GM19395 (cell line): ENCODE data around the gene GRID1.

Source experiments
- ATAC-seq: cut with Tn5 transposase; IDR thresholded peaks from one replicate; pipeline ENCODE4 v1.9.1; 2021; ENCODE audit warnings: mild to moderate bottlenecking, moderate library complexity; ENCODE audit not compliant: unreplicated experiment

Gene GRID1

DNA sequence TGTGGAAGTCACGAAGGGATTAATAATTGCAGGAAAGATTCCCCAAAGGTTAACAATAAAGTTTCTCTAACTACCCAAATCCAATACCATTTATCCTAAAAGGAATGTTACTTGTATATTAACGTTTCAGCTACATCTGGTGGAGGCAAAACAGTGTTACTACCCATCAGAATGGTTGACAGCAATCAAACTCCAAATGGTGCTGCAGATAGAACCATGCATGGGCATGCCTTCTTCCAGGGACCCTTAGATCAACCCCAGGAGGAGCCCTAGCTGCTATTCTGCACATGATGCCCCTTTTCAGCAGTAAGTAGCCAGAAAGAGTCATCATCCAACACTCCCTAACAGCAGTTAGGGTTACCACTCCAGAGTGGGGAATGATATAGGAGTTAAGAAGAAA is 336.3 kb downstream of the GRID1 start:
- no peak for ATAC-seq

DNA sequence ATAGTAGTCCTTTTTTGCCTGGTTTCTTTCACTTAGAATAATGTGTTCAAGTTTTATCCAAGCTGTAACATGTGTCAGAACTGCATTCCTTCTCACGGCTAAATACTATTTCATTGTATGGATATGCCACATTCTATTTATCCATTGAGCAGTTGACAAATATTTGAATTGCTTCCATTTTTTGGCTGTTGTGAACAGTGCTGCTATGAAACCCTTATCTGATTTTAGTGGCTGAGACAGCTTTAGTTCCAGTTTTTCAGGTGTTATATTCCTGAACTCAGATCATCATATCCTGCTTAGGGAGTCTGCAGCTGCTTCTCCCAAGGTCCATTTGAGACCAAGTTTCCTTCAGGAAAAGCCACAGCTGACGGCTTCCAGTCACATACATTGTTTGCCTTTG is 339.2 kb downstream of the GRID1 start:
- no peak for ATAC-seq

DNA sequence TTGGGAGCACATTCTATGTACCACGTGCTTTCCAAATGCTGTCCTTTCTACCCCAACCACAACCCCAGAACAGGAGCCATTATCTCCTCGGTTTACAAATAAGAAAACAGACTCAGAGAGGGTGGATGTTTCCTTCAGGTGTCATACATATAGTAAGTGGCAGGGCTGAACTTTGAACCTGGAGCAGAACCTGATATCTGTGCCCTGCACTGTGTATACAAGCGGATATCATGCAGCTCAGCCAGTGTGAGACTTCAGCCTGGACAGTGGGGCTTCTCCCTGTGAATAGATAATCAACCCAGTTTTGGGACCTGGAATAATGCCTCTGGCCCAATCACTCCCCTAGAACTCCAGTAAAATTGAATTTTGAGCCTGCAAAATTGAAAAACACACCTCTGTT is 341.1 kb downstream of the GRID1 start:
- ATAC-seq: no peak

DNA sequence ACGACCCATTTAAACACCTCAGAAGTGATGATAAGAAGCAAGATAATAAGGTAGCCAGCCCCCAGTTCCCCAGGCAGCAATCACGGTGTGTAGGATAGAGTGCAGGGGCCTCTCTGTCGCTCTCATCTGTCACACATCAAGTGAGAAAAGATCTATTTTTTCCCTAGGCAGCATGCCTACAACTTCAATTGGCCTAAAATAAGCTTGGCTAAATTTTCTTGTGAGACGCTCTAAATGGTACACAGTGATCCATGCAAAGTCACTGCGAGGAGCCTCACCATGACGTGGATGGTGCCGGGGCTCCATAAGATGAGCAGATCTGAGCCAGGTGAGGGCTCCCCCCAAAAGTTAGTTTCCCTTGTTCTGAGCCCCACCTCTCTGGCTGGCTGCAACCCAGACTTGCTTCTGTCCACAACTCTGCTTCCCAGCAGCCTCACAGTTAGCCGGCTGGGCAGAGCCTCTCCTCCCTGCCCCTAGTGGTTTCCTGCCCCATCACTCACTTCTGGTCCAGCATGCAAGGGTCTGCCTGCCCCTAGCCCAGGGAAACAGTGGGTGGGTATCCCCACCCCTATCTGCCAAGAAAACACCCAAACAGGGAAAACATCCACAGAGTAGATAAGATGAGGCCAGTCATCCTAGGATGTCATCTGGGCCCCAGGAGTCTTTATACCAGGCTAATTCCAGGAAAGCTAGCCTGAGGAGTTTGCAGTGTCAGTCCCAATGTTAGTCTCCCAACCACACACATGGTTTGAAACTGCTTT is 342.1 kb downstream of the GRID1 start:
- no peak for ATAC-seq

- ATAC-seq: no peak
Measured at GRCh38 chr10:86023931-86024280, 342.7 kb downstream of the GRID1 start.

DNA sequence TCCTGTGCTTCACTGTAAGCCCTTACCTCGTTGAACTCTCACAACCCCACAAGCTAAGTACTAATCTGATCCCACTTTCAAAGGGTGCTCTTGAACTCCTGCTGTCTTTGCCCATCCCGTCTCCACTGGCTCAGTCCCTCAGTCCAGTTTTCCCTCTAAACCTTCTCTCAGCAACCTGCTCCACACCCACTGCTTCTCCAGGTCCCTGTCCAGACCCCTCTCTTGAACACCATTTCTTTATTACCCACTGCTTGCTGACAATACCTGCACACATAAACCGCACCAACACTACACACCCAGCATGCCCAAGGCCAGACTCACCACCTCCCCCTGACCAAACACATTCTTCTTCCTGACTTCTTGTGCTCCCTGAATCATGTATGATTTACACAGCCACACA is 343.3 kb downstream of the GRID1 start:
- no peak for ATAC-seq

DNA sequence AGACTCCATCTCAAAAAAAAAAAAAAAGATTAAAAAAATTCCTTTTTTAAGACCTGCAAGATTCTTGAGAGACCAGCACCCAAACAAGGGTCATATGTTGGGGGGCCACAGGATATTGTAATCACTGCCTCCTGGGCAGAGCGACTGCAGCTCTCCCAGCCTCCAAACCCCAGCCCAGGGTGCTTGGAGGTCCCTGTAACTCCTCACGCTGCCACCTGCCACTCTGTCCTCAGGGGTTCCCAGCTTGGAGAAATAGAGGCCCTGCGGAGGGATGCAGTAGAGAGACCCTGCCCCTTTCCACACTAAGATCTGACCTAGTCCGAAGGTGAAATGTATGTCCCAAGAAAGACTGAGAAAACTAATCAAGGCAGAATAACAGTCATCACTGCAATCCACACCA is 343.7 kb downstream of the GRID1 start:
- ATAC-seq: no peak

DNA sequence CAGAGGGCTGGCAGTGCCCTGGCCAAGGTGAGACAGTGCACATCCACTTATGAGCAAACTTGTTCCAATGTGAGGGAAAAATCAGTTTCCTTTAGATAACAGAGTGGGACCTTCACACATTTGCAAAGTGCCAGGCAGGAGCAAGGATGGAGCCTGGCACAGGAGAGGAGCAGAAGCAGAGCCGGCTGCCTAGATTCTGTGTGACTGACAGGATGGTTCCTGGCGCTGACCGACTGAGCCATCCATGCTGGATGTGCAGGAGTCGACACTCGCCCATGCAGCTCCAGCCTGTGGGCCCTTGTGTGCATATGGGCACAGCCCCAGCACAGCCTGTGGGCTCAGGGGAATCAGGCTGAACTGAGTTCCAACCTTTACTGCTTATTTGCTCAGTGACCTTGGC is 346.5 kb downstream of the GRID1 start:
- no peak for ATAC-seq

DNA sequence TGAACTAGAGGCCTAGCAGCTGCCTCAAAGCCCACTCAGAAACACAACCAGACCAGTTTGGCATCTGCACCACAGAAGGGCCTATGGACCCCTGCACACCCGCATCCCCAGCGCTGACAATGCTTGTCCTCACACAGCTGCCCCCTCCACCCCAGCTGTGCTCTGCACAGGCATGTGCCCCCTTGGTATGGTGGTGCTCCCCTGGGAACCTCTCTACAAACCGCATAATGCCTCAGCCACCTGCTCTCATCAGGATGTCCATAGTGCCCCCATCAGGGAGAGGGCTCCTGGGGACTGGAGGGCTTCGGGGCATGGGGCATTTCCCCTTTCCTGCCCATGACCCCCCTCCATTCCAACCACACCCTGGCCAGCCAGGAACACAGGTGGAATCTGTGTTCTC is 347.5 kb downstream of the GRID1 start:
- no peak for ATAC-seq

GRCh38 chr10:86018735-86019058 is 347.9 kb downstream of the GRID1 start:
- ATAC-seq: no peak

- no peak for ATAC-seq
Measured at GRCh38 chr10:86017841-86018734, 348.5 kb downstream of the GRID1 start.

DNA sequence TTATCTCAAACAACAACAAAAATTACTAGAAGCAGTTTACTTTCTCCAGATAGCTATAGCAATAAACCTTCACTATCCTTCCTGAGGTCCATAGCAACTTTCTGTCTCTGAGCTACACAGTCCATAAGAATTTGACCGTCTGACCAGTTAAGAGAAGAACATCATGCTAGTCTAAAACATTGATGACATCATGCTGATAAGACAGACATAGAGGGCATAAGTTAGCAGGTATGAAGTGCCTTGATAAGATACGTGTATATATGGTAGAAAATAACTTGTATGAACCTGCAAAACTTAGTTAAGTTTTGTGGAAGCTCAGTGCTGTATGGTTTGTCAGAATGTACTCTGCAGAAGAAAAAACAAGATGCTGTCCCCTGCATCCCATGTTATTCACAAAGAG is 353.0 kb downstream of the GRID1 start:
- ATAC-seq: no peak

DNA sequence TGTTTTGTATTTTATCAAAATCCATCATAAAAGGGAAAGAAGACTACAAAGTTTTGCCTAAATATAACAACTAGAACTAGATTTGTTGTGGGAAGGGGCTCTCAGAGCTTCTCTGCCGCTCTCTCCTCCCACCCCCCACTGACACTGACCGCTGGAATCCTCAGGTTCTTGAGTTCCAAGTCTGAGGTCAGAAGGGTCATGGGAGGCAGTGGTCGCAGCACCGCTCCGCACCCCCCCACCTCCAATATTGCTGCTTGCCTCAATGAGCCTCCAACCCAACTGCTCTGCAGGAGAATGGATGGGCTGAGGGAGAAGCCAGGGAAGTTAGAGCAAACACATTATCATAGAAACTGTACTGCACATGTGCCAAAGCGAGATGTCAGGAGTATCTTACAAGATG is 359.4 kb downstream of the GRID1 start:
- ATAC-seq: no peak

DNA sequence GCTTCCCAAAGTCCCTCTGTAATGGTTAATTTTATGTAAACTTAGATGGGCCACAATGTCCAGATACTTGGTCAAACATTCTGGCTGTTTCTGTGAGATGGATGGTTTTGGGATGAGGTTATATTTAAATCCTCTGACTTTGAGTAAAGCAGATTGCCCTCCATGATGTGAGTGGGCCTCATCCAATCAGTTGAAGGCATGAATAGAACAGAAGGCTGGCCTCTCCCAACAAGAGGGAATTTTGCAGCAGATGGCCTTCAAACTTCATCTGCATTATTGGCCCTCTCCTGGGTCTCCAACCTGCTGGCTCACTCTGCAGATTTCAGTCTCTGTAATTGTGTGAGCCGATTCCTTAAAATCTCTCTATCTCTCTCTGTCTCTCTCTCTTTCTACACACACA is 362.3 kb downstream of the GRID1 start:
- no peak for ATAC-seq

DNA sequence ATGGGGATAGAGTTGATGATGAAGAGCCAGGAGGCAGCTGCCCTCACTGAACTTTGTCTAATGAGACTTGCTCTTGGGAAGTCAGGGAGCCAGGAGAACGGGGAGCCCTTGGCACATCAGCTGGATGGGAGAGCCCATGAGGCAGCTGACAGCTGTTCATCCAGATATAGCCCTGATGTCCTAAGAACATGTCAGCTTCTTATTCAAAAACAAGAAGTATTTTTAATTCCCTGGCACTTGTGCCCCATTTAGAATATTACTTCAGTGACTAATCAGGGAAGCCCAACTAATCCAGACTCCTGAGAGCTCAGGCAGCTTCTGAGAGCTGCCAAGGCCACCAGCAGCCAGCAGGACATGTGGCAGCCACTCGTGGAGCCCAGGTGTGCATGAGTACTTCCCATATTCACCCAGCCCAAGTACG is 363.4 kb downstream of the GRID1 start:
- ATAC-seq: no peak

DNA sequence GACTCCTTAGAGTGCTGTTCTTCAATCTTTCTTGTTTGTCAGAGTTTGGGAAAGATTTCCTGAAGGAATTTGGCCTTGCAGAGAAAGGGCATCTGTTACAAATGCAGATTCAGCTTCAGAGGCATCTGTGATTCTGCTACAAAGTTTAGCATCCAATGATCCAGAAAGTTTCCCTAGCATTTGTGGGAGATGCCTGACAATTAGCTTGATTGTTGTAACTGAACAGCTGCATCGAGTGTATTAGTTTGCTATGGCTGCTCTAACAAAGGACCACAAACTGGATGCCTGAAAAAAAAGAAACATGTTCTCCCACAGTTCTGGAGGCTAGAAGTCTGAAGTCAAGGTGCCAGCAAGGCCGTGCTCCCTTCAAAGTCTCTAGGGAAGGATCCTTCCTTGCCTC is 365.1 kb downstream of the GRID1 start:
- no peak for ATAC-seq

GRCh38 chr10:85997544-85997943 is 369.1 kb downstream of the GRID1 start:
- no peak for ATAC-seq

DNA sequence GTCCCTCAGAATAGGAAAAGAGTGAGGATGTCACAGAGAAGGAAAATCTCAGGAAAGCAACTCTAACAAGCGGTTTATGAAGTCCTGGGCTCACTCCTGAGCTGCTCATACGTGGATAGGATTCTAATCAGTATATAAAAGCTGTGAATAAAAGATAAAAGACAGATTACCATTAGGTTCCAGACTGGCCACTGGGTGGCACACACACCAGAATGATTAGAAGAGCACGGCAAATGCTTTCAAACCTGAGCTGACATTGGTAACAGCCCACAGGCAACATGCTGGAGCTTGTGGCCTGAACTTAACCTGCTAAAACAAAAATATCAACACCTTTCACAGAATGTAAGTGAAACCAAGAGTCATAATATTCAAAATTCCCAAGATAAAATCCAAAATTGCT is 370.8 kb downstream of the GRID1 start:
- no peak for ATAC-seq

GRCh38 chr10:85993840-85994507 is 372.6 kb downstream of the GRID1 start:
- ATAC-seq: no peak

- no peak for ATAC-seq
Measured at GRCh38 chr10:85993140-85993539, 373.5 kb downstream of the GRID1 start.

DNA sequence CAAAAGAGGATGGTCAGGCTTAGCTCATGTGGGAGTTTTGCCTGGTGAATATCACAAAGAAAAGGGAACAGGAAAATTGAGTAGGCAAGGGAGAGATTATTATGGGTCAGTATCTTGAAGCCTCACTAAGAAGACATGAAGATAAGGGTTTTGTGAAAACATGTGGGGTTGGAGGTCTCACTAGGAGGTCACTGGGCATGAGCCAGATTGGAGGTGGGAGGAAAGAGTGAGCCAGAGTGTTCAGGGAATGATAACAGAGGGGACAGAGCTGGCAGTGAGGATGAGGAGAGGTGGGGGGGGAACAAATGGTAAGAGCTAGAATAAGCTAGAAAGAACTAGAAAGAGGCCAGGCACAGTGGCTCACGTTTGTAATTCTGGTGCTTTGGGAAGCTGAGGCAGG is 374.3 kb downstream of the GRID1 start:
- no peak for ATAC-seq

- no peak for ATAC-seq
Measured at GRCh38 chr10:85986777-85987176, 379.8 kb downstream of the GRID1 start.
